Medulla oblongata (tissue), 1 donor: ENCODE measurements around the gene MTARC1.
A peak's percentile ranks its signal among the peaks of the same experiment; 100 is the strongest.

ENCODE experiments used
- DNase-seq: peaks from one replicate; pipeline ENCODE4 v3.0.0-alpha.2; 2015; ENCODE audit errors: extremely low spot score

Gene MTARC1

GRCh38 chr1:220806408-220806807 is 19.7 kb downstream of the MTARC1 start:
- DNase-seq = no peak

- no peak for DNase-seq
Observed at GRCh38 chr1:220807726-220808125, 21.0 kb downstream of the MTARC1 start.

- peak; percentile 17 for DNase-seq
Observed at GRCh38 chr1:220808345-220809186, 21.9 kb downstream of the MTARC1 start.

- no peak for DNase-seq
Observed at GRCh38 chr1:220809187-220809550, 22.5 kb downstream of the MTARC1 start.

- no peak for DNase-seq
Observed at GRCh38 chr1:220809704-220810103, 23.0 kb downstream of the MTARC1 start.

- peak; percentile 56 for DNase-seq
Observed at GRCh38 chr1:220810179-220810653, 23.5 kb downstream of the MTARC1 start.

GRCh38 chr1:220810963-220811362 is 24.2 kb downstream of the MTARC1 start:
- no peak for DNase-seq

GRCh38 chr1:220811695-220812094 is 25.0 kb downstream of the MTARC1 start:
- DNase-seq = no peak

- DNase-seq = no peak
Observed at GRCh38 chr1:220812308-220812707, 25.6 kb downstream of the MTARC1 start.

- DNase-seq = no peak
Observed at GRCh38 chr1:220813013-220813412, 26.3 kb downstream of the MTARC1 start.

- no peak for DNase-seq
Observed at GRCh38 chr1:220815409-220815808, 28.7 kb downstream of the MTARC1 start.

GRCh38 chr1:220817907-220818306 is 31.2 kb downstream of the MTARC1 start:
- DNase-seq = no peak

GRCh38 chr1:220818421-220819173 is 31.9 kb downstream of the MTARC1 start:
- no peak for DNase-seq

GRCh38 chr1:220819467-220820026 is 32.8 kb downstream of the MTARC1 start:
- DNase-seq = no peak

- no peak for DNase-seq
Observed at GRCh38 chr1:220824031-220824989, 37.6 kb downstream of the MTARC1 start.

GRCh38 chr1:220825819-220826551 is 39.3 kb downstream of the MTARC1 start:
- no peak for DNase-seq

- no peak for DNase-seq
Observed at GRCh38 chr1:220826729-220827128, 40.0 kb downstream of the MTARC1 start.

- DNase-seq = no peak
Observed at GRCh38 chr1:220827445-220828178, 40.9 kb downstream of the MTARC1 start.

- no peak for DNase-seq
Observed at GRCh38 chr1:220828179-220828490, 41.4 kb downstream of the MTARC1 start.

- DNase-seq = no peak
Observed at GRCh38 chr1:220828950-220829586, 42.4 kb downstream of the MTARC1 start.
